Activated CD4-positive, alpha-beta memory T cell treated with anti-CD3 and anti-CD28 coated beads for 36 hours (primary cell): ENCODE measurements around the gene REX1BD. TPM values are rescaled to one million over a fixed set of nuclear protein-coding genes. Genes with fewer than 3 reads are reported as not detected.
"Not testable (repeated sequence)": the region's sequence is repeated elsewhere in the genome, so short reads cannot be mapped to it uniquely, and the experiment has no call there.

Experiments used
- CTCF ChIA-PET: fragments of 350-600 bp; sonication (Branson Sonifier 250); formaldehyde crosslinking; loops from one replicate; lab custom pipeline; 2021; ENCODE audit warnings: antibody characterized with exemption, inconsistent platforms; lab: Charles Lee
- POLR2A ChIA-PET: fragments of 350-600 bp; sonication (Branson Sonifier 250); formaldehyde crosslinking; loops from one replicate; lab custom pipeline; 2021; ENCODE audit warnings: antibody characterized with exemption; lab: Charles Lee
- DNase-seq: peaks from one replicate; pipeline ENCODE4 v3.0.0-alpha.2; 2020
- H3K27ac Mint-ChIP-seq: one replicate; pipeline ENCODE4 v1.8.0; 2021; ENCODE audit warnings: mixed read lengths
- H3K27me3 Mint-ChIP-seq: one replicate; pipeline ENCODE4 v1.8.0; 2021; ENCODE audit warnings: mixed read lengths
- H3K36me3 Mint-ChIP-seq: one replicate; pipeline ENCODE4 v1.8.0; 2021; ENCODE audit warnings: mixed read lengths
- H3K4me1 Mint-ChIP-seq: one replicate; pipeline ENCODE4 v1.8.0; 2021; ENCODE audit warnings: low read depth, mixed read lengths
- H3K4me3 Mint-ChIP-seq: one replicate; pipeline ENCODE4 v1.8.0; 2021; ENCODE audit warnings: mild to moderate bottlenecking, mixed read lengths
- H3K9me3 Mint-ChIP-seq: one replicate; pipeline ENCODE4 v1.8.0; 2021; ENCODE audit warnings: mixed read lengths
- intact Hi-C: fragments of 100-400 bp; cut with micrococcal nuclease; formaldehyde crosslinking; loops from one replicate; pipeline ENCODE4 v1.15.1; 2023
- total RNA-seq, 2 experiments: library from RNA; stranded (reverse); gene quantifications; one replicate each; pipeline ENCODE4 v1.2.3, GENCODE V29; 2021

The REX1BD gene
- 10 to 100 TPM; 97.6 to 99.3 TPM for total RNA-seq

DNA sequence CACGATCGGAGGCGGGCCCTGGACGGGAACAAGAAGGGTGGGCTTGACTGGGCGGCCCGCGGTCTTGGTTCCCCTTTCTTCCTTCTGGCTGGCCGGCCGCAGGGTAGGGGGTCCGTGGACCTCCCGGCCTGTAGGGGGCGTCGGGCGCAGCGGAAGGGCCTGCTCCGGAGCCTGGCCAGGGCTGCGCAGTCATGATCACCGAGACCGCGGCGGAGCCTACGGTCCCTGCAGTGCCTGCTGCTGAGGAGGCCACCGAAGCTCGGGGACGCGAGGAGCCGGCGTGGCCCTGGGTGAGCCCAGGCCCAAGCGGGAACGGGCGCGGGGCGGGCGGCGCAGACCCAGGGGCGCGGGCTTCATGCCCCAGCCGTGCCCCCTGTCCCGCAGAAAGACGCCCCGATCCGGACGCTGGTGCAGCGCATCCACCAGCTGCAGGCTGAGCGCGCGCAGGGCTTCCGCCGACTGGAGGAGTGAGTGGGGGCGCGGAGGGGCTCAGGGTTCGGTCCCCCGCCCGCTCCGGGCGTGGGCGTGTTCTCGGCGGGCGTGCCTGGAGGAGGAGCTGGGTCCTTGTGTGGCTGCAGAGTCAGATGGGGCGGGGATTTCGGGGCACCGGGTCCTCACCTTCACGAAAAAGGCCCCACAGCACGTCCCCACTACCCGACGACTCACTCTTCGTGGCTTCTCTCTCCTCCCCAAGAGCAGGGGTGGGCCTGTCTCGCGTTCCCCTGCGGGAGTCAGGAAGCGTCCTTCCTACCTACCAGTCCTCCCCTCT, at the start of gene REX1BD:
REX1BD (plus strand) TSS at position 188 of the 769 bp plus-strand sequence; CDS start at position 192, 4 bp downstream.
- intact Hi-C loops = loop anchor here (1.0 to 5.0 kb wide), 5 partner anchors 18 to 258 kb away; partner anchors contain the start of genes ELL, FKBP8, UBA52 and UPF1
- POLR2A ChIA-PET = interaction anchor here (0.6 to 2.8 kb wide), 12 partner anchors 9 to 331 kb away, joined by 3 to 28 read pairs (median 5); partner anchors contain the start of genes COPE, DDX49, ELL and FKBP8
- peaks cover 5% of the 10 kb centered on the region for H3K36me3 Mint-ChIP-seq
- H3K4me1 Mint-ChIP-seq = peaks cover 34% of the 10 kb centered on the region
- peak; percentile 88 for DNase-seq
- H3K9me3 Mint-ChIP-seq = no peaks in the 10 kb centered on the region
- H3K27ac Mint-ChIP-seq = peak within 1 kb of the TSS; percentile 81
- CTCF ChIA-PET = interaction anchor here (0.6 to 3.3 kb wide), 34 partner anchors 8 to 330 kb away, joined by 3 to 46 read pairs (median 4); partner anchors contain the start of genes COPE, DDX49, ELL and FKBP8
- H3K27me3 Mint-ChIP-seq = no peaks in the 10 kb centered on the region
- peak within 1 kb of the TSS; percentile 82 for H3K4me3 Mint-ChIP-seq

DNA sequence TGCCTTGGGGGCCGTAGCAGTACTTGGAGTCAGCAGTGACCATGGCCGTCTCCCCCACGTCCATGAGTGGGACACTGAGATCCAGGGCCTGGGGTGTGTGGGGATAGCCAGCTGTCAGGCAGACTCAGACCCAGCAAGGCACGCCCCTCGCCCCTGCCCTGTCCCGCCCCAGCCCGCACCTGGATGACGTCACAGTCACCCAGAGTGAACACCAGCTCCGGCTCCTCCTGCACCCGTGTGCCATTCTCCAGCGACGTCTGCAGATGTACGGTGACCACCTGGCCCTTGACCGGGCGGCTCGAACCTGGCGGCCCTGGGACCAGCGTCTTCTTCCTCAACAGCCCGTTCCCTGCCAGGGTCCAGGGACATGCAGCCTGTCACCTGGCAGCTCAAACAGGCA, 49.2 kb upstream of the REX1BD start:
- Mint-ChIP-seq H3K4me3 (no peak overlapping the region), H3K4me1 (peaks cover 20% of the 10 kb centered on the region), H3K36me3 (peaks cover 24% of the 10 kb centered on the region), H3K27me3 (no peaks in the 10 kb centered on the region), H3K27ac (no peak overlapping the region), H3K9me3 (no peaks in the 10 kb centered on the region)
- DNase-seq = no peak
- intact Hi-C loops = no loop called here
- POLR2A ChIA-PET = interaction anchor here (1.2 kb wide), 1 partner anchor 18 kb away, joined by 3 read pairs; the partner anchor contains the start of gene KXD1
- CTCF ChIA-PET = no interaction called here

DNA sequence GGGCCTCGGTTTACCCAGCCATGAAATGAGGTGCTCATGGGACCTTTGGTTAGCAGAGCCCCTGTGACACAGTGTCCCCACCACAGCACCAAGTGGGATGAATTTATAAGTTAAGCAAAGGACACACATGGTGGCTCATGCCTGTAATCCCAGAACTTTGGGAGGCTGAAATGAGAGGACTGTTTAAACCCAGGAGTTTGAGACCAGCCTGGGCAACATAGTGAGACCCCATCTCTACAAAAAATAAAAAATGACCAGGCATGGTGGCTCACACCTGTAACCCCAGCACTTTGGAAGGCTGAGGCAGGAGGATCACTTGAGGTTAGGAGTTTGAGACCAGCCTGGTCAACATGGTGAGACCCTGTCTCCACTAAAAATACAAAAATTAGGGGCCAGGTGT, 48.4 kb upstream of the REX1BD start:
- Mint-ChIP-seq H3K36me3 (peaks cover 22% of the 10 kb centered on the region), H3K4me1 (peaks cover 23% of the 10 kb centered on the region)
- H3K27ac Mint-ChIP-seq, CTCF ChIA-PET, H3K4me3 Mint-ChIP-seq, H3K27me3 Mint-ChIP-seq, H3K9me3 Mint-ChIP-seq, DNase-seq: not testable (repeated sequence)
- POLR2A ChIA-PET = interaction anchor here (0.8 kb wide), 1 partner anchor 35 kb away, joined by 4 read pairs; no protein-coding TSS in a partner anchor
- intact Hi-C loops = loop anchor here (5.0 kb wide), 2 partner anchors 47 to 98 kb away; partner anchors contain the start of gene REX1BD

DNA sequence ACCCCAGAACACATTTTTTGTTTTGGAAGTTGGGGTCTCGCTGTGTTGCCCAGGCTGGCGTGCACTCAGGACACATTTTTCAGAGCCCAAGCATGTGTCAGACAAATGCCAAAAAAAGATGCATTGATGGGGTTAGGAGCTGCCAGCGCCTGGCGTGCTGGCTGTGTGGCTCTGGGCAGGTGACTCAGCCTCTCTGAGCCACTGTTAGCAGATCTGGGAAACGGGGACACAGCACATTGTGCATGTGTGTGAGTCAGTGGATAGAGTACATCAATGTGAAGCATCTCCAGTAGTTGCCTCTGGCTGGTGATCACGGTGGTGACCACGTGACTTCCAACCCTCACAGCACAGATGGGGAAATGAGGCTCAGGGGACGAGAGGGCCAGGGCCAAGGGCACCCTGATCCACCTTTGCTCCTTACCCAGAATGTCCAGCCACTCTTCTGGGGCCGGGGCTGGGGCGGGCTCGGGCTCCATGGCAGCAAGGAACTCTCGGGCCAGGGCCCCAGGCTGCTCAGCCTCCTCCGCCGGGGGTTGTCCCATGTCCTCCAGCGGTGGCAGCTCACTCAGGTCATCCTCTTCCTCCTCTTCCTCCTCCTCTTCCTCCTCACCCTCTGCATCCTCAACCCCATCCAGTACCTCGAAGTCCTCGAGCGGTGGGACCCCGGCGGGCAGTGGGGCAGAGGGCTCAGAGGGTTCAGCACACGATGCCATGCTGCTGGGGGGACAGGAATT, 47.2 kb upstream of the REX1BD start:
- H3K27me3 Mint-ChIP-seq = no peaks in the 10 kb centered on the region
- intact Hi-C loops = loop anchor here (5.0 kb wide), 2 partner anchors 46 to 99 kb away; partner anchors contain the start of gene REX1BD
- peaks cover 23% of the 10 kb centered on the region for H3K4me1 Mint-ChIP-seq
- no peak overlapping the region for H3K4me3 Mint-ChIP-seq
- peaks cover 20% of the 10 kb centered on the region for H3K36me3 Mint-ChIP-seq
- no peaks in the 10 kb centered on the region for H3K9me3 Mint-ChIP-seq
- H3K27ac Mint-ChIP-seq = peak overlapping the region; percentile 18
- ChIA-PET POLR2A (interaction anchor here (0.6 to 1.2 kb wide), 2 partner anchors 10 to 21 kb away, joined by 3 read pairs; no protein-coding TSS in a partner anchor), CTCF (interaction anchor here (0.7 kb wide), 1 partner anchor 32 kb away, joined by 3 read pairs; no protein-coding TSS in a partner anchor)
- peak; percentile 48 for DNase-seq

DNA sequence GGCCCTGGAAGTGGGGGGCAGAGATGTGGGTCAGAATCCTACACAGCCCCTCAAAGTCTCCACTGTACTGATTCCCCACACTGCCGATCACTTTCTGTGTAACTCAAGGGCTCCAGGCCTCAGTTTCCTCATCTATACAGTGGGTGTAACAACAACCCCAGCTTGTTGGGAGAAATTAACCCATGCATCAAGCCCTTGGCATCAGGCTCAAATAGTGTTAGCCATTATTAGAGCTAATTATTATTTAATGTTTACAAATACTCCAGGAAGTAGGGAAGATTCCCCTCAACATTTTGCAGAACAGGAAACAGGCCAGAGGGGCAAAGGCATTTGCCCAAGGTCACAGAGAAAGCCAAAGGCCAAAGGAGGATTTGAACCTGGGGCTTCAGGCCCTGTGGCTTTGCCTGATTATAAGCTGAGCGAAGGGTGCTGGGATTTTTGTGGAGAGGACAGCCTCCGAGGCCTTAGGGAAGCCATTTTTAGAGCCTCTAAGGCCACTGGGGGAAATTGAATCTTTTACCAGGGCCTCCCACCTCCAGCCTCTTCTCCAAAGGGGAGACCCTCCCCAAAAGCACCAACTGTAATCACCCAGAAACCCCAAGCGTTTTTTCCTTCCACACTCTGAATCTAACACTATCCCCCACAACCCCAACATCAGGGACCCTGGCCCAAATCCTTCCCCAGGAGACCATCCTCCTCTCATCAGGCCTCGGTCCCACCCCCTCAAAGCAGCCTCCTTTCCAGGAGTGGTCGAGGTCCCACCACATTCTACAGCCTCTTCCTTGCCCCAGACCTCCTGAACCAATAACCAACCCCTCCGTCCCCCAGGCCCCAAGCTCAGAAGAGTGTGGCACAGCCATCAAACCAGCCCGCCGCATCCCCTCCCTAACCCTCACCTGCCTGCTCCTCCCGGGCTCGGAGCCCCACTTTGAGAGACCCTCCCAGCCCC, 46.3 kb upstream of the REX1BD start:
- CTCF ChIA-PET = interaction anchor here (0.7 to 1.0 kb wide), 2 partner anchors 32 to 47 kb away, joined by 3 read pairs; no protein-coding TSS in a partner anchor
- Mint-ChIP-seq H3K4me3 (peak overlapping the region; percentile 88), H3K27ac (peak overlapping the region; percentile 84), H3K27me3 (no peaks in the 10 kb centered on the region), H3K4me1 (peaks cover 23% of the 10 kb centered on the region), H3K36me3 (peaks cover 18% of the 10 kb centered on the region), H3K9me3 (no peaks in the 10 kb centered on the region)
- peak; percentile 23 for DNase-seq
- POLR2A ChIA-PET = interaction anchor here (0.6 to 2.7 kb wide), 4 partner anchors 11 to 29 kb away, joined by 3 to 14 read pairs (median 3); partner anchors contain the start of genes KXD1 and UBA52
- intact Hi-C loops = loop anchor here (5.0 kb wide), 2 partner anchors 45 to 100 kb away; partner anchors contain the start of gene REX1BD

DNA sequence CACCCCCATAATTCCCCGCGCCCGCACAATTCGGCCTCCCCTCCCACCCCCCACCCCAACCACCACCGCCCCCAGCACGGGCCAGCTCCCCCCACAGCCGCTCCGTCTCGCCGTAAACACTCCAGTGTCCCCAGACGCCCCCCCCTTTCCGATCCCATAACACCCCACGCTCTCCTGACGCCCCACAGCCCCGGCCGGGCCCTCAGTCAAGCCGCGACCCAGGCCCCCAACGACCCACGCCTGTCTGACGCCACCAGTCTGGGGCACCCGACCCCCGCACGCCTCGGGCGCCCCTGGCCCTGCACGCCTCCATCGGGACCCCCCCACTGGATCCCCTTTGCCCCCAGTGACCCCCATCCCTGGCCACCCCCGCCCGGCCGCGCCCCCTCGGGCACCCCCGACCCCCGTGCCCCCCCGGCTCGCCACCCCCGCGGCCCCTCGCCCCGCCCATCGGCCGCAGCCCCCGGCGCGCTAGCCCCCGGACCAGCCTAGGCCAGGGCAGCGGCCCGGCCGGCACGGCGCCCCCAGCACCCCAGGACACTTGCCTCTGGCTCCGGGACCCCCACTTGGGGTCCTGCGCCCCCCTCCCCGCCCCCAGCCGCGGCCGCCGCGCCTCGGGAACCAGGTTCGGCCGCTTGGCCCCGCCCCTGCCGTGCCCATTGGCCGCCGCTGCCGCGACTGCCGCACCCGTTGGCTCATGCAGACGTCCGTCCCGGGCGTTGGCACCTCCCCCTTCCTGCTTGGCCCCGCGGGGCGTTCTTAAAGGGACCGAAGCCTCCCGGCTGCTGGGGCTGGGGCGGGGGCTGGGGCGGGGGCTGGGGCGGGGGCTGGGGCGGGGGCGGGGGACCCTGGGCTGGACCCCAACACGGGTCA, 45.4 kb upstream of the REX1BD start, which contains the start of gene FKBP8:
FKBP8 (minus strand) TSS at position 633 of the 873 bp plus-strand sequence. CDS start 1,603 bp downstream, outside the sequence.
- intact Hi-C loops = loop anchor here (5.0 kb wide), 2 partner anchors 44 to 101 kb away; partner anchors contain the start of gene REX1BD
- H3K9me3 Mint-ChIP-seq = no peaks in the 10 kb centered on the region
- peak; percentile 97 for DNase-seq
- H3K27me3 Mint-ChIP-seq = no peaks in the 10 kb centered on the region
- H3K4me1 Mint-ChIP-seq = peaks cover 23% of the 10 kb centered on the region
- H3K36me3 Mint-ChIP-seq = peaks cover 12% of the 10 kb centered on the region
- H3K4me3 Mint-ChIP-seq = peak within 1 kb of the TSS; percentile 89
- POLR2A ChIA-PET = interaction anchor here (0.6 to 2.7 kb wide), 7 partner anchors 10 to 46 kb away, joined by 3 to 14 read pairs (median 5); partner anchors contain the start of genes ELL, KXD1, REX1BD and UBA52
- peak within 1 kb of the TSS; percentile 98 for H3K27ac Mint-ChIP-seq
- CTCF ChIA-PET = interaction anchor here (0.7 to 1.9 kb wide), 8 partner anchors 11 to 304 kb away, joined by 3 to 22 read pairs (median 4); partner anchors contain the start of genes ELL, KXD1 and REX1BD

DNA sequence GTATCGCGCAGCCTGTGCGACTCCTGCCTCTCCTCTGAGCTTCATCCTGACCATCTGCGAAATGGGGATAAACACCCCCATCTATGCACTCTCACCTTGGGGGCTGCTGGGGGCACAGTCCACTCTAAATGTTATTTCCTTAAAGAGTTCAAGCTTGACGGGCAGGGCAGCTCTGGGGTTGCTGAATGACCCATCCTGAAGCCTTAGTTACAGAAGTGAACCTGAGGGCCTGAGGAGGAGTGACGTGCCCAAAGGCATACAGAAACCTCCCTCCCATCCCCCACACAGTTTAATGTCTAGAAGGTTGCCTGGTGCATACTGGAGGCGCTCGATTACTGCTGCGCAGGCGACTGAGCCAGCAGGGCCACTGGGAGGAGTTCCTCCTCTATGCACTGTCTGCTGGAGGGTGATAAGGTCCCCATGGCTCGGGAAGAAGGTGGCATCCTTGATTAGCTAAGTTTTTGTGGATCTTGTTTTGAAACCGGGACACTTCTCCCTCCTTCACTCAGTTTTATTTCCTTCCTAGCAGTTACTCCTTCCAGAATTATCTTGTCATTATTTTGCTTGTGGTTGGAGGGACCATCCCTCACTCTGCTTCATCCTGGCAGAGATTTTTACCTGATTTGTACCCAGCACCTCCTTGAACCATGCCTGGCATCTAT, 44.7 kb upstream of the REX1BD start:
- Mint-ChIP-seq H3K4me3 (peak overlapping the region; percentile 89), H3K9me3 (no peaks in the 10 kb centered on the region), H3K36me3 (peaks cover 10% of the 10 kb centered on the region), H3K27me3 (no peaks in the 10 kb centered on the region), H3K27ac (peak overlapping the region; percentile 98), H3K4me1 (peaks cover 23% of the 10 kb centered on the region)
- intact Hi-C loops = loop anchor here (1.0 to 5.0 kb wide), 6 partner anchors 13 to 102 kb away; partner anchors contain the start of genes ELL, KXD1, REX1BD and UBA52
- CTCF ChIA-PET = interaction anchor here (0.7 to 1.9 kb wide), 9 partner anchors 10 to 303 kb away, joined by 3 to 22 read pairs (median 4); partner anchors contain the start of genes ELL, KXD1, REX1BD and UBA52
- POLR2A ChIA-PET = interaction anchor here (0.5 to 2.7 kb wide), 8 partner anchors 9 to 139 kb away, joined by 3 to 14 read pairs (median 4); partner anchors contain the start of genes CRTC1, ELL, KXD1 and REX1BD
- DNase-seq = peak; percentile 89

DNA sequence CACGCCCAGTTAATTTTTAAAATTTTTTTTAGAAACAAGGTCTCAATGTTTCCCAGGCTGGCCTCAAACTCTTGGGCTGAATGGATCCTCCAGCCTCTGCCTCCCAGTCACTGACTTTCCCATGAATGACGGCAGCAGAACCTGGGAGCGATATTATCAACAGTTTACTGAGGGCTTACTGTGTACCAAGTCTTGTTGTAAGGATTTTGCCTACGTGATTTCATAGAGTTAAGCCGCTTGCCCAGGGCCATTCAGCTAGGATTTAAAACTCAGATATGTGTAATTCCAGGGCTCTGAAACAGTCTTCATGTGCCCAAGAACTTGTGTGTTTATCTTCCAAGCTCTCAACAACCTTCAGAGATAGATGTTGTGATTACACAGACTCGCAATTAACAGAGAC, 37.0 kb upstream of the REX1BD start:
- Mint-ChIP-seq H3K36me3 (no peaks in the 10 kb centered on the region), H3K27ac (no peak overlapping the region), H3K4me3 (no peak overlapping the region), H3K27me3 (no peaks in the 10 kb centered on the region), H3K9me3 (no peaks in the 10 kb centered on the region), H3K4me1 (no peaks in the 10 kb centered on the region)
- intact Hi-C loops = no loop called here
- POLR2A ChIA-PET = interaction anchor here (0.6 kb wide), 1 partner anchor 271 kb away, joined by 3 read pairs; no protein-coding TSS in a partner anchor
- CTCF ChIA-PET = interaction anchor here (0.6 to 1.2 kb wide), 2 partner anchors 37 to 89 kb away, joined by 3 to 4 read pairs; partner anchors contain the start of gene REX1BD
- no peak for DNase-seq
